ENCODE measurements around the gene NCOA3. TPM values are rescaled to one million over a fixed set of nuclear protein-coding genes. Genes with fewer than 3 reads are reported as not detected.

Gene NCOA3
- total RNA-seq, 3 donors from 2014 or later, result 22.8 to 28.8 (median 24.7) TPM

DNA sequence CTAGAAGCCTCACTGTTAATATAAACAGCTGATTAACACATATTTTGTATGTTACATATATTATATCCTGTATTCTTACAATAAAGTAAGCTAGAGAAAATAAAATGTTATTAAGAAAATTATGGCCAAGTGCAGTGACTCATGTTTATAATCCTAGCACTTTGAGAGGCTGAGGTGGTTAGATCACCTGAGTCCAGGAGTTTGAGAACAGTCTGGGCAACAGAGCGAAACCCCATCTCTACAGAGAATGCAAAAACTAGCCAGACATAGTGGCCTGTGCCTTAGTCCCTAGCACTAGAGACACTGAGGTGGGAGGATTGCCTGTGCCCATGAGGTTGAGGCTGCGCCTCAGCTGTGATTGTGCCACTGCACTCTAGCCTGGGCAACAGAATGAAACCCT, 81.9 kb downstream of the NCOA3 start:
- DNase-seq (no peak), ATAC-seq (no peak)
- TF ChIP-seq, protein P1, sequence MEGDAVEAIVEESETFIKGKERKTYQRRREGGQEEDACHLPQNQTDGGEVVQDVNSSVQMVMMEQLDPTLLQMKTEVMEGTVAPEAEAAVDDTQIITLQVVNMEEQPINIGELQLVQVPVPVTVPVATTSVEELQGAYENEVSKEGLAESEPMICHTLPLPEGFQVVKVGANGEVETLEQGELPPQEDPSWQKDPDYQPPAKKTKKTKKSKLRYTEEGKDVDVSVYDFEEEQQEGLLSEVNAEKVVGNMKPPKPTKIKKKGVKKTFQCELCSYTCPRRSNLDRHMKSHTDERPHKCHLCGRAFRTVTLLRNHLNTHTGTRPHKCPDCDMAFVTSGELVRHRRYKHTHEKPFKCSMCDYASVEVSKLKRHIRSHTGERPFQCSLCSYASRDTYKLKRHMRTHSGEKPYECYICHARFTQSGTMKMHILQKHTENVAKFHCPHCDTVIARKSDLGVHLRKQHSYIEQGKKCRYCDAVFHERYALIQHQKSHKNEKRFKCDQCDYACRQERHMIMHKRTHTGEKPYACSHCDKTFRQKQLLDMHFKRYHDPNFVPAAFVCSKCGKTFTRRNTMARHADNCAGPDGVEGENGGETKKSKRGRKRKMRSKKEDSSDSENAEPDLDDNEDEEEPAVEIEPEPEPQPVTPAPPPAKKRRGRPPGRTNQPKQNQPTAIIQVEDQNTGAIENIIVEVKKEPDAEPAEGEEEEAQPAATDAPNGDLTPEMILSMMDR (IDR thresholded peaks at IDR 0.05), result no peak
- Histone ChIP-seq H3K4me1 (ENCODE audit: low read depth) (no peaks in the 10 kb centered on the region), H3K36me3 (ENCODE audit: low read depth) (no peaks in the 10 kb centered on the region), H3K4me3 (no peak overlapping the region), H3K9me3 (no peaks in the 10 kb centered on the region)
- intact Hi-C loops (cut with DNase I, micrococcal nuclease), result no loop called here

- Histone ChIP-seq H3K4me1 (ENCODE audit: low read depth) (no peaks in the 10 kb centered on the region), H3K36me3 (ENCODE audit: low read depth) (no peaks in the 10 kb centered on the region), H3K9me3 (no peaks in the 10 kb centered on the region), H3K4me3 (no peak overlapping the region)
- TF ChIP-seq, protein P1 (IDR thresholded peaks at IDR 0.05), result no peak
- DNase-seq (no peak), ATAC-seq (no peak)
- intact Hi-C loops (cut with DNase I, micrococcal nuclease), result no loop called here
These were observed 83.5 kb downstream of the NCOA3 start for GRCh38 chr20:47585087-47585747.

DNA sequence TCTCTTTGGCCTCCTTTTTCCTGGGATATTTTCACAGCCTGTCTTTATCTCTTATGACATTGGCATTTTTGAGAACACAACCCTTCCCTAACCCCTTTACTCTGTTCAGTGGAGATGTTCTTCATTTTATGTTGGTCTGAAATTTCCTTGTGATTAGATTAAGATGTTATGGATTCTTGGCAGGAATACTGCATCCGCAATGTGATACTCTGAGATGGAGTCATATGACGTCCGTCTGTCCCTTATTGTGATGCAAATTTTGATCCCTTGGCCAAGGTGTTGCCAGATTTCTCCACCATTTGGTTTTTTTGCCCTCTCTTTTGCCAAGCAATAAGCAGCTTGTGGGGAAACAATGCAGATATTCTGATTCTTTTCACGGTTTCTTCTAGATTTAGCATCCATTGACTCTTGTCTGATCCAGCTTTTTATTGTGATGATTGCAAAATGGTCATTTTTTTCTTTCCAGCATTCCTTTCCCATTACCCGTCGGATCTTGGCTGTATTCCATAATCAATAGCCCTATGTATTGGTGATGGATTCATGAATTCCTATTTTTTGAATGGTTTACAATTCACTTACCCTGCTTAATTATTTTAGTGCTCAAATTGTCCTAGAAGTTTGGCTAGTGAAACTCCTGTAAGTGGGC, 85.1 kb downstream of the NCOA3 start:
- TF ChIP-seq, protein P1 (IDR thresholded peaks at IDR 0.05), result no peak
- DNase-seq (no peak), ATAC-seq (no peak)
- Histone ChIP-seq H3K9me3 (no peaks in the 10 kb centered on the region), H3K4me1 (ENCODE audit: low read depth) (no peaks in the 10 kb centered on the region), H3K36me3 (ENCODE audit: low read depth) (no peaks in the 10 kb centered on the region), H3K4me3 (no peak overlapping the region)
- intact Hi-C loops (cut with DNase I, micrococcal nuclease), result no loop called here

- no peaks in the 10 kb centered on the region for H3K36me3 ChIP-seq (ENCODE audit: low read depth)
- intact Hi-C loops (cut with DNase I, micrococcal nuclease), result no loop called here
- ATAC-seq, result no peak
- DNase-seq, result no peak
- no peaks in the 10 kb centered on the region for H3K9me3 ChIP-seq
- no peak overlapping the region for H3K4me3 ChIP-seq
- TF ChIP-seq, protein P1 (IDR thresholded peaks at IDR 0.05), result no peak
- H3K4me1 ChIP-seq (ENCODE audit: low read depth), result no peaks in the 10 kb centered on the region
These were observed 86.5 kb downstream of the NCOA3 start for GRCh38 chr20:47588158-47588557.

DNA sequence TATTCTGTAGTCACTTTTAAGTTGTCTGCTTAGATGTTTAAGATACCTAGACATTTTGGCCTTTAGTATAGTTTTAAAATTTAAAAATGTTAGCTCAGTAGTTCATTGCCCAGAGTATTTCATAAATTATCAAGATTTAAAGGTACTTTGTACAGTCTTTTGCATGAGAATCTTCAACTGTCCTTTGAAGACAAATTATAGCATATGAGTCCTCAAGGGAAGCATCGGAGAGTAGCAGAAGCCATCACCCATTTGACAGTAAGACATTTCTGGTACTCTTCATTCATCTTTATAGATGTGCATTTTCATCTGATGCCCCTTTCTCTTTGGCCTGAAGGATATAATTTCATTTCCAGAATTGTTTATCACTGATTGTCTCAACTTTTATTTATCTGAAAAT, 89.5 kb downstream of the NCOA3 start:
- intact Hi-C loops (cut with DNase I, micrococcal nuclease), result no loop called here
- Histone ChIP-seq H3K36me3 (ENCODE audit: low read depth) (no peaks in the 10 kb centered on the region), H3K4me1 (ENCODE audit: low read depth) (no peaks in the 10 kb centered on the region), H3K9me3 (no peaks in the 10 kb centered on the region), H3K4me3 (no peak overlapping the region)
- TF ChIP-seq, protein P1 (IDR thresholded peaks at IDR 0.05), result no peak
- ATAC-seq, result no peak
- no peak for DNase-seq

Measured in mucosa of descending colon (tissue), 3 donors.